A673 (cell line): ENCODE measurements around the gene CP. TPM values are rescaled to one million over a fixed set of nuclear protein-coding genes. Genes with fewer than 3 reads are reported as not detected.
"Not testable (repeated sequence)": the region's sequence is repeated elsewhere in the genome, so short reads cannot be mapped to it uniquely, and the experiment has no call there.

Experiments
- BruUV-seq: library from RNA; stranded (reverse); fragments of 400-500 nt; replicated peaks from 2 replicates; lab custom pipeline; 2021; lab: Mats Ljungman, UMichigan
- CTCF ChIA-PET: fragments of 300-600 bp; sonication (Branson Sonifier 250); formaldehyde crosslinking; loops from one replicate; lab custom pipeline; 2022; ENCODE audit warnings: antibody characterized with exemption; lab: Charles Lee
- POLR2A ChIA-PET: fragments of 300-600 bp; sonication (Branson Sonifier 250); formaldehyde crosslinking; loops from one replicate; lab custom pipeline; 2022; ENCODE audit warnings: antibody characterized with exemption; ENCODE audit not compliant: low non-redundant PET; lab: Charles Lee
- DNase-seq: peaks from one replicate; pipeline ENCODE4 v3.0.0-alpha.2; 2015; ENCODE audit warnings: low spot score
- H3K27ac ChIP-seq: fragments of 200-600 bp; sonication (generic); 2 replicates; pipeline ENCODE4 v1.5.1; 2016; ENCODE audit warnings: mixed run types, low read depth, mild to moderate bottlenecking, mixed read lengths, antibody characterized with exemption, low read length; ENCODE audit not compliant: poor library complexity, severe bottlenecking
- H3K27me3 ChIP-seq: fragments of 200-600 bp; sonication (generic); replicated peaks from 2 replicates; pipeline ENCODE4 v1.6.1; 2017; ENCODE audit warnings: mixed run types, low read depth, mild to moderate bottlenecking, mixed read lengths, antibody characterized with exemption, low read length; ENCODE audit not compliant: insufficient read depth, poor library complexity
- H3K36me3 ChIP-seq: fragments of 200-600 bp; sonication (generic); 2 replicates; pipeline ENCODE4 v1.6.1; 2016; ENCODE audit warnings: mixed run types, mild to moderate bottlenecking, mixed read lengths, antibody characterized with exemption, low read length; ENCODE audit not compliant: insufficient read depth, poor library complexity, severe bottlenecking
- H3K4me1 ChIP-seq: fragments of 200-600 bp; sonication (generic); 2 replicates; pipeline ENCODE4 v1.6.1; 2017; ENCODE audit warnings: mixed run types, mild to moderate bottlenecking, mixed read lengths, antibody characterized with exemption, low read length; ENCODE audit not compliant: insufficient read depth, poor library complexity, severe bottlenecking
- H3K4me3 ChIP-seq: fragments of 200-600 bp; sonication (generic); 2 replicates; pipeline ENCODE4 v1.5.1; 2016; ENCODE audit warnings: low read depth, mixed run types, mild to moderate bottlenecking, mixed read lengths, low read length; ENCODE audit not compliant: poor library complexity, severe bottlenecking
- H3K9me3 ChIP-seq: fragments of 200-600 bp; sonication (generic); 2 replicates; pipeline ENCODE4 v1.6.1; 2016; ENCODE audit warnings: mixed run types, low read depth, mild to moderate bottlenecking, mixed read lengths, antibody characterized with exemption, low read length; ENCODE audit not compliant: poor library complexity, severe bottlenecking
- CTCF ChIP-seq: fragments of 300-800, 200-600 bp; sonication (generic); conservative IDR thresholded peaks from 2 replicates; pipeline ENCODE4 v1.5.1; 2017; ENCODE audit warnings: low read depth, mild to moderate bottlenecking, antibody characterized with exemption, low read length, moderate library complexity, mixed read lengths
- EZH2 ChIP-seq: fragments of 200-600 bp; sonication (generic); IDR thresholded peaks from 2 replicates; pipeline ENCODE4 v1.6.1; 2017; ENCODE audit warnings: borderline replicate concordance, low read depth, mild to moderate bottlenecking, mixed read lengths, antibody characterized with exemption, low read length; ENCODE audit not compliant: poor library complexity, severe bottlenecking
- intact Hi-C: fragments of 100-400 bp; cut with micrococcal nuclease; formaldehyde crosslinking; loops from one replicate; pipeline ENCODE4 v1.10.0; 2022; ENCODE audit not compliant: unreplicated experiment
- total RNA-seq: library from RNA; stranded (reverse); gene quantifications from 2 replicates; pipeline ENCODE4 v1.2.3, GENCODE V29; 2021

The CP gene
- total RNA-seq, 1 experiment from 2014 or later, result not detected

GRCh38 chr3:149245738-149246451 is 24.3 kb upstream of the CP start:
- Histone ChIP-seq H3K4me3 (no peak overlapping the region), H3K27ac (no peak overlapping the region), H3K27me3 (no peaks in the 10 kb centered on the region), H3K9me3 (no peaks in the 10 kb centered on the region), H3K36me3 (no peaks in the 10 kb centered on the region), H3K4me1 (no peaks in the 10 kb centered on the region)
- TF ChIP-seq EZH2 (no peak), CTCF (no peak)
- no peak for DNase-seq
- POLR2A ChIA-PET, result no interaction called here
- intact Hi-C loops, result no loop called here
- no TSS peak for BruUV-seq
- CTCF ChIA-PET, result no interaction called here

GRCh38 chr3:149243540-149243939 is 21.9 kb upstream of the CP start:
- no peak for DNase-seq
- POLR2A ChIA-PET, result no interaction called here
- intact Hi-C loops, result no loop called here
- no peak overlapping the region for H3K4me3 ChIP-seq
- CTCF ChIA-PET, result no interaction called here
- no TSS peak for BruUV-seq
- no peak for TF ChIP-seq EZH2
- TF ChIP-seq CTCF, result no peak
- H3K4me1 ChIP-seq, result no peaks in the 10 kb centered on the region
- no peaks in the 10 kb centered on the region for H3K36me3 ChIP-seq
- H3K9me3 ChIP-seq, result no peaks in the 10 kb centered on the region
- H3K27me3 ChIP-seq, result no peaks in the 10 kb centered on the region
- no peak overlapping the region for H3K27ac ChIP-seq

GRCh38 chr3:149239357-149239936 is 17.8 kb upstream of the CP start:
- CTCF ChIA-PET, result no interaction called here
- H3K36me3 ChIP-seq, result no peaks in the 10 kb centered on the region
- TF ChIP-seq CTCF (no peak), EZH2 (no peak)
- no TSS peak for BruUV-seq
- DNase-seq, result no peak
- no peaks in the 10 kb centered on the region for H3K9me3 ChIP-seq
- POLR2A ChIA-PET, result no interaction called here
- no peaks in the 10 kb centered on the region for H3K4me1 ChIP-seq
- no peak overlapping the region for H3K27ac ChIP-seq
- H3K4me3 ChIP-seq, result no peak overlapping the region
- intact Hi-C loops, result no loop called here
- H3K27me3 ChIP-seq, result no peaks in the 10 kb centered on the region

GRCh38 chr3:149238268-149238667 is 16.6 kb upstream of the CP start:
- H3K9me3 ChIP-seq, BruUV-seq, H3K36me3 ChIP-seq, H3K27me3 ChIP-seq, DNase-seq, CTCF ChIA-PET, H3K27ac ChIP-seq, H3K4me3 ChIP-seq, intact Hi-C loops, H3K4me1 ChIP-seq: not testable (repeated sequence)
- POLR2A ChIA-PET, result interaction anchor here (1.0 kb wide), 1 partner anchor 197 kb away, joined by 3 read pairs; no protein-coding TSS in a partner anchor
